H1 (cell line): ENCODE measurements around the gene RBM4. TPM values are rescaled to one million over a fixed set of nuclear protein-coding genes. Genes with fewer than 3 reads are reported as not detected.
A peak's percentile ranks its signal among the peaks of the same experiment; 100 is the strongest.

Source experiments
- CTCF ChIA-PET: fragments of 300-600 bp; sonication (Branson Sonifier 250); formaldehyde crosslinking; loops from one replicate; lab custom pipeline; 2021; ENCODE audit not compliant: partially characterized antibody; lab: Charles Lee
- POLR2A ChIA-PET: fragments of 300-600 bp; sonication (Branson Sonifier 250); formaldehyde crosslinking; loops from one replicate; lab custom pipeline; 2021; ENCODE audit warnings: inconsistent platforms; ENCODE audit not compliant: partially characterized antibody; lab: Charles Lee
- DNase-seq, 2 experiments: peaks; one replicate each; pipeline versions ENCODE4 v3.0.0 to v3.0.0-alpha.2; 2010 to 2022; ENCODE audit warnings: low spot score in 2 of 2, low read depth in 1 of 2, mixed read lengths in 1 of 2
- FAIRE-seq: peaks from 2 replicates; lab custom pipeline; 2011; peaks lifted over from hg19 to GRCh38; lab: Jason Lieb, UNC
- H2AFZ ChIP-seq: 2 replicates; pipeline ENCODE4 v1.8.1; 2012; ENCODE audit warnings: low read length, inconsistent platforms
- H2AK5ac ChIP-seq: 2 replicates; pipeline ENCODE4 v1.6.1; 2013; ENCODE audit warnings: low read depth, low read length
- H2BK120ac ChIP-seq: replicated peaks from 2 replicates; pipeline ENCODE3; 2013; ENCODE audit warnings: low read depth, low read length, inconsistent platforms
- H2BK12ac ChIP-seq: 2 replicates; pipeline ENCODE4 v1.6.1; 2013; ENCODE audit warnings: low read depth, low read length
- H2BK15ac ChIP-seq: 2 replicates; pipeline ENCODE4 v1.6.1; 2013; ENCODE audit warnings: low read length
- H2BK20ac ChIP-seq: 2 replicates; pipeline ENCODE4 v1.6.1; 2013; ENCODE audit warnings: low read length
- H2BK5ac ChIP-seq: 2 replicates; pipeline ENCODE4 v1.6.1; 2013; ENCODE audit warnings: low read depth, low read length
- H3K14ac ChIP-seq: 2 replicates; pipeline ENCODE4 v1.6.1; 2013; ENCODE audit warnings: inconsistent platforms; ENCODE audit not compliant: insufficient read length
- H3K18ac ChIP-seq: 2 replicates; pipeline ENCODE4 v1.6.1; 2013; ENCODE audit warnings: low read length; ENCODE audit errors: extremely low read depth
- H3K23ac ChIP-seq: 2 replicates; pipeline ENCODE4 v1.6.1; 2013; ENCODE audit warnings: inconsistent platforms; ENCODE audit not compliant: insufficient read length
- H3K23me2 ChIP-seq: 2 replicates; pipeline ENCODE4 v1.6.1; 2013; ENCODE audit warnings: low read depth, low read length
- H3K27ac ChIP-seq: 2 replicates; pipeline ENCODE4 v1.6.1; 2011; ENCODE audit warnings: low read depth, low read length, inconsistent platforms
- H3K27me3 ChIP-seq, 4 experiments: replicated peaks in 1 of 4; 1 replicate in 1 of 4; 2 replicates in 3 of 4; pipeline versions ENCODE4 v1.6.1 to v1.8.1; 2011 to 2013; ENCODE audit warnings: low read length in 3 of 4, mild to moderate bottlenecking in 3 of 4, inconsistent platforms in 2 of 4, mixed read lengths in 2 of 4, moderate library complexity in 1 of 4; ENCODE audit not compliant: control insufficient read depth in 3 of 4, insufficient read depth in 3 of 4; ENCODE audit errors: extremely low read depth in 1 of 4
- H3K36me3 ChIP-seq, 4 experiments: 2 replicates each; pipeline versions ENCODE4 v1.6.1 to v1.8.1; 2011 to 2013; ENCODE audit warnings: mild to moderate bottlenecking in 4 of 4, low read length in 3 of 4, moderate library complexity in 2 of 4, control low read depth in 1 of 4, inconsistent platforms in 1 of 4; ENCODE audit not compliant: insufficient read depth in 4 of 4, control insufficient read depth in 2 of 4
- H3K4ac ChIP-seq: replicated peaks from 2 replicates; pipeline ENCODE3; 2013; ENCODE audit warnings: low read length, low read depth, mixed read lengths, inconsistent platforms; ENCODE audit not compliant: insufficient read length
- H3K4me1 ChIP-seq, 4 experiments: replicated peaks in 1 of 4; 1 replicate in 1 of 4; 2 replicates in 3 of 4; pipeline versions ENCODE4 v1.6.1 to v1.8.1; 2011 to 2013; ENCODE audit warnings: low read length in 3 of 4, inconsistent platforms in 2 of 4, mixed read lengths in 1 of 4; ENCODE audit not compliant: insufficient read depth in 4 of 4, control insufficient read depth in 3 of 4
- H3K4me2 ChIP-seq, 2 experiments: 2 replicates each; pipeline versions ENCODE4 v1.6.1 to v1.8.1; 2011 to 2013; ENCODE audit warnings: low read depth in 2 of 2, low read length in 2 of 2, control low read depth in 1 of 2, inconsistent platforms in 1 of 2, mild to moderate bottlenecking in 1 of 2; ENCODE audit not compliant: insufficient read depth in 1 of 2
- H3K4me3 ChIP-seq, 4 experiments: fragments of 200-600, 300-600 bp in 1 of 4; sonication (generic), shearing (Covaris generic), sonication (Bioruptor Twin) in 1 of 4; 2 replicates each; pipeline versions ENCODE4 v1.5.1 to v1.8.1; 2011 to 2016; ENCODE audit warnings: low read length in 4 of 4, low read depth in 3 of 4, control low read depth in 2 of 4, inconsistent platforms in 2 of 4, mild to moderate bottlenecking in 2 of 4, mixed read lengths in 1 of 4, moderate library complexity in 1 of 4; ENCODE audit not compliant: insufficient read depth in 2 of 4; ENCODE audit errors: extremely low read depth in 1 of 4
- H3K56ac ChIP-seq: replicated peaks from 2 replicates; pipeline ENCODE3; 2013; ENCODE audit warnings: low read depth, mild to moderate bottlenecking, mixed read lengths, low read length, inconsistent platforms; ENCODE audit not compliant: insufficient read length
- H3K79me1 ChIP-seq: 2 replicates; pipeline ENCODE4 v1.6.1; 2013; ENCODE audit warnings: low read depth, low read length, control low read depth
- H3K79me2 ChIP-seq, 2 experiments: 2 replicates each; pipeline versions ENCODE4 v1.6.1 to v1.8.1; 2012 to 2013; ENCODE audit warnings: low read length in 2 of 2, mild to moderate bottlenecking in 2 of 2, inconsistent platforms in 1 of 2; ENCODE audit not compliant: insufficient read depth in 2 of 2, control insufficient read depth in 1 of 2
- H3K9ac ChIP-seq, 4 experiments: replicated peaks in 1 of 4; 1 replicate in 1 of 4; 2 replicates in 3 of 4; pipeline versions ENCODE4 v1.6.1 to v1.8.1; 2011 to 2013; ENCODE audit warnings: low read depth in 3 of 4, low read length in 3 of 4, control low read depth in 2 of 4, mild to moderate bottlenecking in 2 of 4, moderate library complexity in 2 of 4, inconsistent platforms in 1 of 4; ENCODE audit errors: extremely low read depth in 1 of 4
- H3K9me3 ChIP-seq, 2 experiments: 2 replicates each; pipeline versions ENCODE4 v1.6.1 to v1.8.1; 2012 to 2013; ENCODE audit warnings: mild to moderate bottlenecking in 2 of 2, moderate library complexity in 2 of 2, control low read depth in 1 of 2, inconsistent platforms in 1 of 2, low read depth in 1 of 2, low read length in 1 of 2, mixed read lengths in 1 of 2; ENCODE audit not compliant: insufficient read depth in 2 of 2
- H4K20me1 ChIP-seq, 2 experiments: replicated peaks in 1 of 2; 2 replicates each; pipeline versions ENCODE3 to v1.8.1; 2011 to 2013; ENCODE audit warnings: inconsistent platforms in 2 of 2, low read length in 2 of 2, mild to moderate bottlenecking in 1 of 2; ENCODE audit not compliant: insufficient read depth in 2 of 2, control insufficient read depth in 1 of 2
- H4K5ac ChIP-seq: 2 replicates; pipeline ENCODE4 v1.6.1; 2013; ENCODE audit warnings: low read length, low read depth, mixed read lengths, inconsistent platforms; ENCODE audit not compliant: insufficient read length
- H4K8ac ChIP-seq: 2 replicates; pipeline ENCODE4 v1.8.0; 2013; ENCODE audit warnings: mild to moderate bottlenecking, moderate library complexity, low read length, inconsistent platforms; ENCODE audit not compliant: insufficient read depth; ENCODE audit errors: extremely low read depth
- H4K91ac ChIP-seq: replicated peaks from 2 replicates; pipeline ENCODE3; 2013; ENCODE audit warnings: low read length, mixed read lengths, inconsistent platforms; ENCODE audit not compliant: insufficient read length
- POLR2A ChIP-seq, 2 experiments: IDR thresholded peaks; 1 replicate in 1 of 2; 2 replicates in 1 of 2; pipeline ENCODE4 v1.6.1; 2011; ENCODE audit warnings: low read depth in 2 of 2, low read length in 2 of 2, mild to moderate bottlenecking in 2 of 2; ENCODE audit errors: control extremely low read depth in 1 of 2
- SP2 ChIP-seq: IDR thresholded peaks from 2 replicates; pipeline ENCODE4 v1.6.1; 2012; ENCODE audit warnings: mild to moderate bottlenecking, low read length, inconsistent platforms
- WGBS, 2 experiments: shearing (Covaris generic) in 1 of 2; methylation state at CpG; one replicate each; pipeline versions ENCODE4 v1.1.6 to v1.1.7; 2013 to 2015; ENCODE audit warnings: low lambda C conversion rate in 2 of 2, mixed read lengths in 2 of 2, inconsistent platforms in 1 of 2, low coverage in 1 of 2, missing lambda C conversion rate in 1 of 2; ENCODE audit not compliant: insufficient replicate concordance in 2 of 2, insufficient coverage in 1 of 2, insufficient read length in 1 of 2; ENCODE audit errors: extremely low coverage in 1 of 2, missing lambda C conversion rate in 1 of 2; 5-methylcytosine and 5-hydroxymethylcytosine counted together
- polyA plus RNA-seq, 7 experiments: library from polyadenylated mRNA; depleted of rRNA in 3 of 7; stranded (reverse) in 5 of 7; unstranded in 2 of 7; fragments of >200 nt in 5 of 7; fragments of 200-250 nt in 2 of 7; gene quantifications; 1 replicate in 5 of 7; 2 replicates in 1 of 7; 4 replicates in 1 of 7; pipeline versions ENCODE4 v1.2.1 to v1.2.3, GENCODE V29; 2011 to 2013; ENCODE audit warnings: missing spikeins in 2 of 7, mixed read lengths in 2 of 7
- total RNA-seq: library from RNA; stranded (reverse); fragmentation: NEBNext Ultra II Directional; extraction: Animal tissue kit (Norgen Biotek cat#: 25700); gene quantifications from 2 replicates; pipeline ENCODE4 v1.2.1, GENCODE V29; 2021

RBM4 gene
- total and polyA plus RNA-seq, 2 of the 8 experiments (the other 6 are each of a cell fraction or from before 2014, with no cell fraction given), result 192 to 330 TPM

GRCh38 chr11:66641834-66642233 lies 3.3 kb downstream of the RBM4 start:
- Histone ChIP-seq H3K56ac (no peak overlapping the region), H3K4me1 (peaks cover 0 to 24% (median 16%) of the 10 kb centered on the region in 4 experiments; a peak in 5 of 7 replicates), H3K79me2 (peaks cover 70 to 83% of the 10 kb centered on the region in 2 experiments), H2BK120ac (no peak overlapping the region), H2AK5ac (no peak overlapping the region), H2BK5ac (no peak overlapping the region), H3K9me3 (no peaks in the 10 kb centered on the region), H3K4ac (no peak overlapping the region), H4K5ac (no peak overlapping the region), H3K9ac (no peak overlapping the region), H3K4me3 (peak overlapping the region; percentile 0 to 90 (median 16); a peak in 5 of 8 replicates), H3K79me1 (no peaks in the 10 kb centered on the region; the same call in 1 of the 2 replicates), H3K27ac (no peak overlapping the region), H3K27me3 (no peaks in the 10 kb centered on the region), H4K8ac (no peak overlapping the region), H2BK12ac (no peak overlapping the region), H3K14ac (no peak overlapping the region), H3K23me2 (peaks cover 10% of the 10 kb centered on the region), H2BK20ac (no peak overlapping the region), H3K4me2 (peak overlapping the region; percentile 65 to 67), H3K23ac (no peak overlapping the region), H2BK15ac (no peak overlapping the region), H3K18ac (no peak overlapping the region), H3K36me3 (peaks cover 37 to 73% (median 62%) of the 10 kb centered on the region in 4 experiments), H4K91ac (no peak overlapping the region), H4K20me1 (peaks cover 51 to 60% of the 10 kb centered on the region in 2 experiments), H2AFZ (no peak overlapping the region)
- TF ChIP-seq POLR2A (IDR thresholded peaks at IDR 0.05; ENCODE audit: control extremely low read depth in 1 of 2, low read depth in 2 of 2, low read length in 2 of 2) (peak in 1 of 2 experiments; percentile 35; a peak in 1 of 3 replicates), SP2 (no peak)
- WGBS, 2 experiments, result 78% methylated on average over 3 of the region's 3 CpGs; no CpG with 5 or more reads in 1 of the 2 experiments
- CTCF ChIA-PET, result interaction anchor here (1.1 kb wide), 1 partner anchor 36 kb away, joined by 3 read pairs; the partner anchor contains the start of gene RBM4B
- DNase-seq (no peak), FAIRE-seq (no peak)
- POLR2A ChIA-PET, result interaction anchor here (1.5 to 66.2 kb wide), 4 partner anchors 1 to 133 kb away, joined by 4 to 2165 read pairs (median 1090); partner anchors contain the start of genes CCDC87, CCS, RBM14 and RBM4
